Neutrophil (primary cell): Measurements from ENCODE around the gene B3GNT5.
A peak's percentile ranks its signal among the peaks of the same experiment; 100 is the strongest.

ENCODE experiments used
- H3K27ac ChIP-seq: fragments of 200-600 bp; sonication (generic); 2 replicates; pipeline ENCODE4 v1.5.1; 2016; ENCODE audit warnings: mild to moderate bottlenecking, moderate library complexity
- H3K27me3 ChIP-seq: fragments of 200-600 bp; sonication (generic); 2 replicates; pipeline ENCODE4 v1.6.0; 2016; ENCODE audit warnings: mild to moderate bottlenecking
- H3K36me3 ChIP-seq: fragments of 200-600 bp; sonication (generic); 2 replicates; pipeline ENCODE4 v1.5.1; 2017
- H3K4me1 ChIP-seq, 2 experiments: fragments of 200-600 bp in 1 of 2; sonication (generic) in 1 of 2; 1 replicate in 1 of 2; 2 replicates in 1 of 2; pipeline versions ENCODE4 v1.5.1 to v1.6.1; 2013 to 2016; ENCODE audit warnings: low read depth in 1 of 2, low read length in 1 of 2, mild to moderate bottlenecking in 1 of 2, moderate library complexity in 1 of 2; ENCODE audit not compliant: control insufficient read depth in 1 of 2, insufficient read depth in 1 of 2
- H3K4me3 ChIP-seq, 2 experiments: fragments of 200-600 bp in 1 of 2; sonication (generic) in 1 of 2; 1 replicate in 1 of 2; 2 replicates in 1 of 2; pipeline ENCODE4 v1.5.1; 2013 to 2016; ENCODE audit warnings: low read depth in 1 of 2, low read length in 1 of 2, mild to moderate bottlenecking in 1 of 2, moderate library complexity in 1 of 2
- H3K9me3 ChIP-seq: fragments of 200-600 bp; sonication (generic); 2 replicates; pipeline ENCODE4 v1.5.1; 2016
- CTCF ChIP-seq: fragments of 200-600 bp; sonication (generic); IDR thresholded peaks from 2 replicates; pipeline ENCODE4 v1.5.1; 2016; ENCODE audit warnings: antibody characterized with exemption

B3GNT5 gene

GRCh38 chr3:183272791-183273190 lies 19.7 kb downstream of the B3GNT5 start:
- Histone ChIP-seq H3K4me3 (no peak overlapping the region), H3K36me3 (peaks cover 16% of the 10 kb centered on the region), H3K9me3 (no peaks in the 10 kb centered on the region), H3K27ac (peak overlapping the region; percentile 48), H3K27me3 (no peaks in the 10 kb centered on the region), H3K4me1 (peaks cover 20 to 28% of the 10 kb centered on the region in 2 experiments)
- TF ChIP-seq CTCF = no peak

- H3K4me3 ChIP-seq = no peak overlapping the region
- peaks cover 15% of the 10 kb centered on the region for H3K36me3 ChIP-seq
- no peaks in the 10 kb centered on the region for H3K9me3 ChIP-seq
- no peak for TF ChIP-seq CTCF
- peaks cover 20 to 28% of the 10 kb centered on the region in 2 experiments for H3K4me1 ChIP-seq
- H3K27me3 ChIP-seq = no peaks in the 10 kb centered on the region
- H3K27ac ChIP-seq = no peak overlapping the region
These were observed 21.6 kb downstream of the B3GNT5 start for GRCh38 chr3:183274609-183275008.

GRCh38 chr3:183275418-183275817 lies 22.4 kb downstream of the B3GNT5 start:
- Histone ChIP-seq H3K27ac (peak overlapping the region; percentile 65), H3K4me3 (no peak overlapping the region), H3K9me3 (no peaks in the 10 kb centered on the region), H3K4me1 (peaks cover 20 to 28% of the 10 kb centered on the region in 2 experiments), H3K27me3 (no peaks in the 10 kb centered on the region), H3K36me3 (peaks cover 7% of the 10 kb centered on the region)
- no peak for TF ChIP-seq CTCF

- peaks cover 20 to 28% of the 10 kb centered on the region in 2 experiments for H3K4me1 ChIP-seq
- peak overlapping the region; percentile 65 for H3K27ac ChIP-seq
- no peaks in the 10 kb centered on the region for H3K27me3 ChIP-seq
- H3K36me3 ChIP-seq = peaks cover 2% of the 10 kb centered on the region
- no peak overlapping the region for H3K4me3 ChIP-seq
- H3K9me3 ChIP-seq = no peaks in the 10 kb centered on the region
- no peak for TF ChIP-seq CTCF
These were observed 22.9 kb downstream of the B3GNT5 start for GRCh38 chr3:183275937-183276336.

- Histone ChIP-seq H3K4me1 (peaks cover 20 to 28% of the 10 kb centered on the region in 2 experiments), H3K27ac (no peak overlapping the region), H3K4me3 (no peak overlapping the region), H3K36me3 (no peaks in the 10 kb centered on the region), H3K9me3 (no peaks in the 10 kb centered on the region), H3K27me3 (no peaks in the 10 kb centered on the region)
- no peak for TF ChIP-seq CTCF
These were observed 24.2 kb downstream of the B3GNT5 start for GRCh38 chr3:183277260-183277659.
